ENCODE data around the gene FSIP1.

The FSIP1 gene

GRCh38 chr15:39580117-39580484 lies 202.5 kb downstream of the FSIP1 start:
- DNase-seq: peak; percentile 88

- no peak for DNase-seq
These were observed 203.0 kb downstream of the FSIP1 start for GRCh38 chr15:39579487-39580116.

GRCh38 chr15:39578851-39579486 lies 203.7 kb downstream of the FSIP1 start:
- no peak for DNase-seq

- DNase-seq: no peak
These were observed 207.5 kb downstream of the FSIP1 start for GRCh38 chr15:39575180-39575579.

- DNase-seq: no peak
These were observed 208.2 kb downstream of the FSIP1 start for GRCh38 chr15:39574427-39574826.

GRCh38 chr15:39573844-39574243 lies 208.8 kb downstream of the FSIP1 start:
- DNase-seq: no peak

- DNase-seq: no peak
These were observed 209.4 kb downstream of the FSIP1 start for GRCh38 chr15:39573287-39573686.

- no peak for DNase-seq
These were observed 216.8 kb downstream of the FSIP1 start for GRCh38 chr15:39565851-39566250.

- DNase-seq: no peak
These were observed 217.5 kb downstream of the FSIP1 start for GRCh38 chr15:39564972-39565665.

GRCh38 chr15:39558421-39558820 lies 224.2 kb downstream of the FSIP1 start:
- DNase-seq: no peak

- no peak for DNase-seq
These were observed 226.2 kb downstream of the FSIP1 start for GRCh38 chr15:39556461-39556860.

- DNase-seq: no peak
These were observed 226.8 kb downstream of the FSIP1 start for GRCh38 chr15:39555885-39556284.

- DNase-seq: no peak
These were observed 227.8 kb downstream of the FSIP1 start for GRCh38 chr15:39554746-39555387.

- DNase-seq: no peak
These were observed 228.5 kb downstream of the FSIP1 start for GRCh38 chr15:39553947-39554693.

- DNase-seq: no peak
These were observed 230.1 kb downstream of the FSIP1 start for GRCh38 chr15:39552556-39552955.

GRCh38 chr15:39551476-39551875 lies 231.2 kb downstream of the FSIP1 start:
- DNase-seq: no peak

Measured in stimulated activated CD4-positive, alpha-beta T cell treated with anti-CD3 and anti-CD28 coated beads, Interleukin-4, amount 100 ng/mL, for 1 hour (primary cell).